ENCODE measurements around the gene DAAM1. TPM values are rescaled to one million over a fixed set of nuclear protein-coding genes. Genes with fewer than 3 reads are reported as not detected.

The DAAM1 gene
- total RNA-seq, 1 experiment from 2014 or later: 30.4 TPM

- ATAC-seq: no peak
- Mint-ChIP-seq H3K4me3 (no peak overlapping the region), H3K27ac (no peak overlapping the region), H3K36me3 (peaks cover 10% of the 10 kb centered on the region; the same call in 1 of the 2 replicates), H3K9me3 (no peaks in the 10 kb centered on the region), H3K27me3 (ENCODE audit: low read depth) (no peaks in the 10 kb centered on the region), H3K4me1 (peaks cover 86% of the 10 kb centered on the region)
- POLR2A ChIA-PET: no interaction called here
- CTCF ChIA-PET: no interaction called here
- no peak for DNase-seq (ENCODE audit: low spot score)
- TF ChIP-seq TCF7 (CRISPR knock-in tag; IDR thresholded peaks at IDR 0.05; ENCODE audit: low read depth) (no peak), NR2C2 (CRISPR knock-in tag; IDR thresholded peaks at IDR 0.05) (no peak), ATF2 (CRISPR knock-in tag; IDR thresholded peaks at IDR 0.05; ENCODE audit: borderline replicate concordance, low read depth) (no peak), TP53 (CRISPR knock-in tag; IDR thresholded peaks at IDR 0.05) (no peak), SMAD4 (CRISPR knock-in tag; IDR thresholded peaks at IDR 0.05) (no peak), STAT6 (CRISPR knock-in tag; conservative IDR thresholded peaks at IDR 0.05; ENCODE audit: low read depth) (no peak), FOXP1 (CRISPR knock-in tag; IDR thresholded peaks at IDR 0.05; ENCODE audit: borderline replicate concordance) (no peak), FOXK1 (CRISPR knock-in tag; IDR thresholded peaks at IDR 0.05) (no peak), ATF3 (CRISPR knock-in tag; conservative IDR thresholded peaks at IDR 0.05) (no peak), ZBTB43 (CRISPR knock-in tag; IDR thresholded peaks at IDR 0.05) (no peak), ZNF423 (CRISPR knock-in tag; IDR thresholded peaks at IDR 0.05) (no peak), PRDM15 (CRISPR knock-in tag; IDR thresholded peaks at IDR 0.05) (no peak), AR (CRISPR knock-in tag; IDR thresholded peaks at IDR 0.05) (no peak), USF2 (CRISPR knock-in tag; IDR thresholded peaks at IDR 0.05) (no peak)
Observed at GRCh38 chr14:59333235-59333634, 144.8 kb downstream of the DAAM1 start.
